GM06990 (cell line): ENCODE data around the gene RPS16.

Experiments
- DNase-seq: peaks from one replicate; pipeline ENCODE4 v3.0.0-alpha.2; 2011; ENCODE audit not compliant: insufficient read length; ENCODE audit errors: extremely low read depth
- H3K27me3 ChIP-seq: replicated peaks from 2 replicates; pipeline ENCODE4 v1.6.0; 2011; ENCODE audit warnings: low read length; ENCODE audit not compliant: control insufficient read depth, insufficient read depth
- H3K36me3 ChIP-seq: 2 replicates; pipeline ENCODE4 v1.5.1; 2011; ENCODE audit warnings: low read length; ENCODE audit not compliant: control insufficient read depth, insufficient read depth
- H3K4me3 ChIP-seq: replicated peaks from 2 replicates; pipeline ENCODE4 v1.5.1; 2011; ENCODE audit warnings: low read depth, mild to moderate bottlenecking, control low read depth, low read length
- CTCF ChIP-seq: IDR thresholded peaks from 2 replicates; pipeline ENCODE4 v1.5.1; 2011; ENCODE audit warnings: low read length, control low read depth, mild to moderate bottlenecking, inconsistent platforms; ENCODE audit not compliant: insufficient read depth, poor library complexity, severe bottlenecking

RPS16 gene

GRCh38 chr19:39427707-39428106, 8.0 kb downstream of the RPS16 start:
- no peak for TF ChIP-seq CTCF
- Histone ChIP-seq H3K27me3 (no peaks in the 10 kb centered on the region), H3K4me3 (no peak overlapping the region), H3K36me3 (peaks cover 21% of the 10 kb centered on the region)
- no peak for DNase-seq

- no peak for DNase-seq
- no peak overlapping the region for H3K4me3 ChIP-seq
- TF ChIP-seq CTCF: no peak
- peaks cover 20% of the 10 kb centered on the region for H3K36me3 ChIP-seq
- H3K27me3 ChIP-seq: no peaks in the 10 kb centered on the region
These were observed 9.6 kb downstream of the RPS16 start for GRCh38 chr19:39426170-39426569.

- Histone ChIP-seq H3K4me3 (no peak overlapping the region), H3K27me3 (no peaks in the 10 kb centered on the region), H3K36me3 (peaks cover 22% of the 10 kb centered on the region)
- no peak for TF ChIP-seq CTCF
- DNase-seq: no peak
These were observed 10.0 kb downstream of the RPS16 start for GRCh38 chr19:39425744-39426143.

- DNase-seq: no peak
- TF ChIP-seq CTCF: no peak
- Histone ChIP-seq H3K36me3 (peaks cover 23% of the 10 kb centered on the region), H3K27me3 (no peaks in the 10 kb centered on the region), H3K4me3 (no peak overlapping the region)
These were observed 10.8 kb downstream of the RPS16 start for GRCh38 chr19:39424934-39425333.

DNA sequence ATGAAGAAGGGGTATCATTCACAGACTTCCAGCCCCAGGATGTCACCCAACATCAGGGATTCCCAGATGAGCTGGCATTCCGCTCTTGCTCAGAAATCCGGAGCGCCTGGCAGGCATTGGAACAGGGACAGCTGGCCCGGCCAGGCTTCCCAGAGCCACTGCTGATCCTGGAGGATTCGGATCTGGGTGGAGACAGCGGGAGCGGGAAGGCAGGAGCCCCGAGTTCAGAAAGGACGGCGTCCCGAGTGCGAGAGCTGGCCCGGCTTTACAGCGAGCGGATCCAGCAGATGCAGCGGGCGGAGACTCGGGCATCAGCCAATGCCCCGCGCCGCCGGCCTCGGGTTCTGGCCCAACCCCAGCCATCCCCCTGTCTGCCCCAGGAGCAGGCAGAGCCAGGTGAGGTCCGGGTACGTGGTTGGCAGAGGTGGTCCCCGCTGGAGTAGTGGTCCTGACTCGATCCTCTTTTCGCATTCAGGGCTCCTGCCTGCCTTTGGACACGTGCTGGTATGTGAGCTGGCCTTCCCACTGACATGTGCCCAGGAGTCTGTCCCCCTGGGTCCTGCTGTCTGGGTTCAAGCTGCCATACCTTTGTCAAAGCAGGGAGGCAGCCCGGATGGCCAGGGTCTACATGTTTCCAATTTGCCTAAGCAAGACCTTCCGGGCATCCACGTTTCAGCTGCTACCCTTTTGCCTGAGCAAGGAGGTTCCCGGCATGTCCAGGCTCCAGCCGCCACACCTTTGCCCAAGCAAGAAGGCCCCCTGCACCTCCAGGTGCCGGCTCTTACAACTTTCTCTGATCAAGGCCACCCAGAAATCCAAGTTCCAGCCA, 12.3 kb downstream of the RPS16 start:
- TF ChIP-seq CTCF: no peak
- peaks cover 31% of the 10 kb centered on the region for H3K36me3 ChIP-seq
- no peak overlapping the region for H3K4me3 ChIP-seq

More for the DNA sequence above, 12.3 kb downstream of the RPS16 start:
- H3K27me3 ChIP-seq: no peaks in the 10 kb centered on the region
- DNase-seq: no peak
